Astrocyte (in vitro differentiated cells and primary cell): ENCODE data around the gene TTC22. TPM values are rescaled to one million over a fixed set of nuclear protein-coding genes. Genes with fewer than 3 reads are reported as not detected.

Source experiments
- DNase-seq: peaks from one replicate; pipeline ENCODE4 v3.0.0-alpha.2; 2010; ENCODE audit warnings: low read depth
- FAIRE-seq: peaks from 2 replicates; lab custom pipeline; 2011; peaks lifted over from hg19 to GRCh38; lab: Jason Lieb, UNC
- H2AFZ ChIP-seq: 2 replicates; pipeline ENCODE4 v1.6.0; 2012; ENCODE audit warnings: low read depth, low read length, inconsistent platforms
- H3K27ac ChIP-seq: 2 replicates; pipeline ENCODE4 v1.5.1; 2011; ENCODE audit warnings: low read depth, low read length, inconsistent platforms
- H3K27me3 ChIP-seq: 2 replicates; pipeline ENCODE4 v1.6.0; 2011; ENCODE audit warnings: low read length, inconsistent platforms; ENCODE audit not compliant: insufficient read depth
- H3K36me3 ChIP-seq: 2 replicates; pipeline ENCODE4 v1.5.1; 2011; ENCODE audit warnings: low read length, inconsistent platforms; ENCODE audit not compliant: insufficient read depth
- H3K4me1 ChIP-seq: 2 replicates; pipeline ENCODE4 v1.5.1; 2011; ENCODE audit warnings: low read length, inconsistent platforms; ENCODE audit not compliant: insufficient read depth
- H3K4me2 ChIP-seq: 2 replicates; pipeline ENCODE4 v1.6.0; 2012; ENCODE audit warnings: low read length, inconsistent platforms
- H3K4me3 ChIP-seq: 2 replicates; pipeline ENCODE4 v1.5.1; 2011; ENCODE audit warnings: low read depth, mild to moderate bottlenecking, low read length, inconsistent platforms; ENCODE audit not compliant: insufficient read depth
- H3K79me2 ChIP-seq: 2 replicates; pipeline ENCODE4 v1.6.0; 2012; ENCODE audit warnings: mild to moderate bottlenecking, low read length, inconsistent platforms; ENCODE audit not compliant: insufficient read depth
- H3K9ac ChIP-seq: 2 replicates; pipeline ENCODE4 v1.6.0; 2012; ENCODE audit warnings: mild to moderate bottlenecking, low read length, inconsistent platforms
- H3K9me3 ChIP-seq: 2 replicates; pipeline ENCODE4 v1.5.1; 2012; ENCODE audit warnings: low read depth, mild to moderate bottlenecking, low read length, inconsistent platforms; ENCODE audit not compliant: insufficient read depth
- H4K20me1 ChIP-seq: 2 replicates; pipeline ENCODE4 v1.6.0; 2012; ENCODE audit warnings: low read length, inconsistent platforms; ENCODE audit not compliant: insufficient read depth
- H3K27ac Mint-ChIP-seq: one replicate; pipeline ENCODE4 v1.8.0; 2021; ENCODE audit warnings: mild to moderate bottlenecking, mixed read lengths; ENCODE audit not compliant: unreplicated experiment
- H3K27me3 Mint-ChIP-seq: one replicate; pipeline ENCODE4 v1.8.0; 2021; ENCODE audit warnings: low read depth, mixed read lengths; ENCODE audit not compliant: unreplicated experiment
- H3K36me3 Mint-ChIP-seq: one replicate; pipeline ENCODE4 v1.8.0; 2021; ENCODE audit warnings: low read depth, mixed read lengths; ENCODE audit not compliant: unreplicated experiment
- H3K4me1 Mint-ChIP-seq: one replicate; pipeline ENCODE4 v1.8.0; 2021; ENCODE audit warnings: low read depth, mixed read lengths; ENCODE audit not compliant: unreplicated experiment
- H3K4me3 Mint-ChIP-seq: one replicate; pipeline ENCODE4 v1.8.0; 2021; ENCODE audit warnings: mild to moderate bottlenecking, moderate library complexity, mixed read lengths; ENCODE audit not compliant: unreplicated experiment
- H3K9me3 Mint-ChIP-seq: one replicate; pipeline ENCODE4 v1.8.0; 2021; ENCODE audit warnings: mild to moderate bottlenecking, mixed read lengths; ENCODE audit not compliant: unreplicated experiment
- CTCF ChIP-seq: IDR thresholded peaks from 2 replicates; pipeline ENCODE4 v1.5.1; 2011; ENCODE audit warnings: low read depth, mild to moderate bottlenecking, inconsistent platforms, low read length, moderate library complexity; ENCODE audit not compliant: insufficient read depth
- EZH2 ChIP-seq: IDR thresholded peaks from 2 replicates; pipeline ENCODE4 v1.6.1; 2012; ENCODE audit warnings: mild to moderate bottlenecking, low read length, inconsistent platforms; ENCODE audit not compliant: insufficient read depth
- total RNA-seq: library from RNA; stranded (reverse); gene quantifications from 2 replicates; pipeline ENCODE4 v1.2.1, GENCODE V29; 2021

TTC22 gene
- total RNA-seq, 1 donor from 2014 or later = not detected

- H3K36me3 ChIP-seq = no peaks in the 10 kb centered on the region
- H3K9ac ChIP-seq = no peak overlapping the region
- H3K79me2 ChIP-seq = peaks cover 14% of the 10 kb centered on the region
- DNase-seq (no peak), FAIRE-seq (no peak)
- H2AFZ ChIP-seq = no peak overlapping the region
- TF ChIP-seq CTCF (no peak), EZH2 (no peak)
- no peak overlapping the region for H3K4me3 Mint-ChIP-seq
- H3K9me3 Mint-ChIP-seq = no peaks in the 10 kb centered on the region
- H3K4me3 ChIP-seq = no peak overlapping the region
- H3K4me1 ChIP-seq = no peaks in the 10 kb centered on the region
- no peaks in the 10 kb centered on the region for H3K27me3 Mint-ChIP-seq
- H3K27me3 ChIP-seq = no peaks in the 10 kb centered on the region
- H3K9me3 ChIP-seq = no peaks in the 10 kb centered on the region
- H3K27ac Mint-ChIP-seq = peak overlapping the region; percentile 80
- no peaks in the 10 kb centered on the region for H4K20me1 ChIP-seq
- H3K4me1 Mint-ChIP-seq = peaks cover 4% of the 10 kb centered on the region
- no peak overlapping the region for H3K4me2 ChIP-seq
- no peak overlapping the region for H3K27ac ChIP-seq
- peaks cover 17% of the 10 kb centered on the region for H3K36me3 Mint-ChIP-seq
Measured at GRCh38 chr1:54758678-54759348, 42.3 kb downstream of the TTC22 start.

- no peaks in the 10 kb centered on the region for H3K4me1 ChIP-seq
- no peak overlapping the region for H3K4me3 ChIP-seq
- no peak overlapping the region for H3K27ac ChIP-seq
- H3K4me2 ChIP-seq = no peak overlapping the region
- DNase-seq (no peak), FAIRE-seq (no peak)
- Mint-ChIP-seq H3K36me3 (peaks cover 17% of the 10 kb centered on the region), H3K9me3 (no peaks in the 10 kb centered on the region), H3K4me1 (peaks cover under 1% of the 10 kb centered on the region), H3K4me3 (no peak overlapping the region), H3K27ac (no peak overlapping the region), H3K27me3 (no peaks in the 10 kb centered on the region)
- no peaks in the 10 kb centered on the region for H4K20me1 ChIP-seq
- H3K9me3 ChIP-seq = no peaks in the 10 kb centered on the region
- peaks cover 5% of the 10 kb centered on the region for H3K79me2 ChIP-seq
- no peaks in the 10 kb centered on the region for H3K27me3 ChIP-seq
- H3K9ac ChIP-seq = no peak overlapping the region
- H2AFZ ChIP-seq = no peak overlapping the region
- H3K36me3 ChIP-seq = no peaks in the 10 kb centered on the region
- TF ChIP-seq EZH2 (no peak), CTCF (no peak)
Measured at GRCh38 chr1:54757833-54758232, 43.3 kb downstream of the TTC22 start.
